K562 (cell line): ENCODE data around the gene SH2D7. TPM values are rescaled to one million over a fixed set of nuclear protein-coding genes. Genes with fewer than 3 reads are reported as not detected.

Source experiments
- CHD4 ChIP-seq: fragments of 200-600 bp; sonication (generic); IDR thresholded peaks from 3 replicates; pipeline ENCODE4 v1.6.1; 2012; ENCODE audit warnings: low read depth, mild to moderate bottlenecking, mixed read lengths, low read length, inconsistent platforms; ENCODE audit not compliant: insufficient read depth, insufficient replicate concordance, poor library complexity, severe bottlenecking
- E2F6 ChIP-seq, 2 experiments: IDR thresholded peaks; 2 replicates each; pipeline ENCODE4 v1.6.1; 2011; ENCODE audit warnings: borderline replicate concordance in 1 of 2, control low read depth in 1 of 2, low read depth in 1 of 2, low read length in 1 of 2, mild to moderate bottlenecking in 1 of 2, mixed read lengths in 1 of 2, moderate library complexity in 1 of 2; ENCODE audit not compliant: insufficient read depth in 1 of 2, insufficient read length in 1 of 2, poor library complexity in 1 of 2, severe bottlenecking in 1 of 2; ENCODE audit errors: extremely low read depth in 1 of 2
- EGR1 ChIP-seq: fragments of 450-650 bp; conservative IDR thresholded peaks from 2 replicates; pipeline ENCODE4 v1.6.1; 2017; ENCODE audit warnings: mild to moderate bottlenecking
- ERF ChIP-seq: fragments of 450-650 bp; formaldehyde crosslinking; IDR thresholded peaks from 2 replicates; pipeline ENCODE4 v1.4.0; 2020; ENCODE audit warnings: mild to moderate bottlenecking, mixed read lengths
- FIP1L1 ChIP-seq: fragments of 200-400 bp; formaldehyde crosslinking; IDR thresholded peaks from 2 replicates; pipeline ENCODE4 v1.6.1; 2018; ENCODE audit warnings: mild to moderate bottlenecking, low read depth, low read length; ENCODE audit not compliant: poor library complexity, severe bottlenecking
- FOXO4 ChIP-seq: fragments of 450-650 bp; formaldehyde crosslinking; IDR thresholded peaks from 2 replicates; pipeline ENCODE4 v1.4.0; 2020; ENCODE audit warnings: mild to moderate bottlenecking, moderate library complexity
- HDGF ChIP-seq: fragments of 450-650 bp; IDR thresholded peaks from 2 replicates; pipeline ENCODE4 v1.6.1; 2016
- JUND ChIP-seq, 2 experiments: IDR thresholded peaks; 2 replicates in 1 of 2; 3 replicates in 1 of 2; pipeline ENCODE4 v1.6.1; 2011; ENCODE audit warnings: borderline replicate concordance in 2 of 2, low read depth in 2 of 2, low read length in 2 of 2, improper control_type of control experiment in 1 of 2, missing biosample characterization in 1 of 2, missing genetic modification characterization in 1 of 2, missing genetic modification reagents in 1 of 2
- MEF2A ChIP-seq: IDR thresholded peaks from 2 replicates; pipeline ENCODE4 v1.6.1; 2011; ENCODE audit warnings: low read depth, mild to moderate bottlenecking, low read length, moderate library complexity; ENCODE audit not compliant: control insufficient read depth
- MYC ChIP-seq, 2 experiments: fragments of 250-450 bp in 1 of 2; sonication (Bioruptor Pico) in 1 of 2; IDR thresholded peaks; 2 replicates each; pipeline versions ENCODE4 v1.5.1 to v1.6.1; 2012 to 2021; ENCODE audit warnings: low read depth in 2 of 2, borderline replicate concordance in 1 of 2, improper control_type of control experiment in 1 of 2, low read length in 1 of 2, mild to moderate bottlenecking in 1 of 2, moderate library complexity in 1 of 2
- NFIC ChIP-seq: fragments of 450-650 bp; IDR thresholded peaks from 2 replicates; pipeline ENCODE4 v1.6.1; 2017; ENCODE audit warnings: mild to moderate bottlenecking, inconsistent platforms
- SMARCB1 ChIP-seq: IDR thresholded peaks from 2 replicates; pipeline ENCODE4 v1.6.1; 2011; ENCODE audit warnings: improper control_type of control experiment, low read depth; ENCODE audit not compliant: insufficient read length
- SP1 ChIP-seq: sonication (generic); formaldehyde crosslinking; IDR thresholded peaks from 2 replicates; pipeline ENCODE4 v1.8.1; 2022; ENCODE audit warnings: mild to moderate bottlenecking, missing genetic modification reagents
- TAF9B ChIP-seq: fragments of 450-650 bp; IDR thresholded peaks from 2 replicates; pipeline ENCODE4 v1.6.1; 2018; ENCODE audit warnings: mild to moderate bottlenecking; ENCODE audit not compliant: partially characterized antibody
- YBX1 ChIP-seq: fragments of 450-650 bp; IDR thresholded peaks from 2 replicates; pipeline ENCODE4 v1.7.1; 2016; ENCODE audit warnings: mild to moderate bottlenecking
- ZNF165 ChIP-seq: fragments of 250-450 bp; sonication (Bioruptor Pico); IDR thresholded peaks from 2 replicates; pipeline ENCODE4 v1.4.0; 2020; ENCODE audit warnings: borderline replicate concordance
- ZNF41 ChIP-seq: fragments of 250-450 bp; sonication (Bioruptor Pico); conservative IDR thresholded peaks from 2 replicates; pipeline ENCODE4 v1.4.0; 2020; ENCODE audit warnings: mild to moderate bottlenecking
- ZNF512 ChIP-seq: IDR thresholded peaks from 2 replicates; pipeline ENCODE4 v1.6.1; 2016; ENCODE audit warnings: missing genetic modification characterization, missing compliant biosample characterization
- ZNF764 ChIP-seq: fragments of 250-450 bp; sonication (Bioruptor Pico); IDR thresholded peaks from 2 replicates; pipeline ENCODE4 v1.4.0; 2020; ENCODE audit warnings: low read depth, mild to moderate bottlenecking, moderate library complexity
- polyA plus RNA-seq, 8 experiments: library from polyadenylated mRNA; depleted of rRNA in 4 of 8; stranded (reverse) in 5 of 8; unstranded in 3 of 8; fragments of >200 nt; fragmentation: Nextera tagmentation in 2 of 8; fragmentation: Illumina TruSeq in 1 of 8; extraction: Ambion mirVana in 2 of 8; extraction: Trizol in 1 of 8; gene quantifications; 2 replicates each; pipeline versions ENCODE4 v1.2.1 to v1.2.3, GENCODE V29; 2011 to 2014; ENCODE audit warnings: inconsistent platforms in 1 of 8, missing spikeins in 1 of 8
- total RNA-seq, 7 experiments: library from RNA; depleted of rRNA in 6 of 7; stranded (reverse); fragments of >200 nt in 6 of 7; fragmentation: Illumina TruSeq in 2 of 7; extraction: Trizol in 2 of 7; gene quantifications; 2 replicates each; pipeline versions ENCODE4 v1.2.1 to v1.2.3, GENCODE V29; 2011 to 2021; ENCODE audit warnings: low replicate concordance in 1 of 7

The SH2D7 gene
- total and polyA plus RNA-seq, 9 of the 15 experiments (the other 6 are each of a cell fraction or from before 2014, with no cell fraction given): not detected

GRCh38 chr15:78131295-78132061 lies 39.1 kb downstream of the SH2D7 start, which contains the start of gene CIB2 (continued):
- TF ChIP-seq JUND (IDR thresholded peaks at IDR 0.05; ENCODE audit: borderline replicate concordance, low read depth, low read length) (no peak), JUND (tag; IDR thresholded peaks at IDR 0.05; ENCODE audit: borderline replicate concordance, low read depth, low read length) (no peak), ZNF764 (CRISPR knock-in tag) (no peak), TAF9B (no peak), FOXO4 (CRISPR knock-in tag) (peak; percentile 32; the same call in 1 of the 2 replicates), NFIC (peak; percentile 39), SMARCB1 (no peak), HDGF (no peak), EGR1 (peak; percentile 83), MYC (IDR thresholded peaks at IDR 0.05; ENCODE audit: low read depth, low read length) (0 out of 2 replicates have a peak, but pooled peaks have one; percentile 37), MYC (CRISPR knock-in tag; IDR thresholded peaks at IDR 0.05; ENCODE audit: borderline replicate concordance, low read depth) (no peak), ERF (CRISPR knock-in tag) (0 out of 2 replicates have a peak, but pooled peaks have one; percentile 38), ZNF512 (tag) (no peak), FIP1L1 (peak; percentile 82), SP1 (CRISPR knock-in tag) (peak; percentile 60), E2F6 (IDR thresholded peaks at IDR 0.05; ENCODE audit: borderline replicate concordance in 1 of 2, extremely low read depth in 1 of 2, insufficient read depth in 1 of 2, insufficient read length in 1 of 2, low read depth in 1 of 2, low read length in 1 of 2, poor library complexity in 1 of 2, severe bottlenecking in 1 of 2) (peak; percentile 47 to 52), ZNF41 (CRISPR knock-in tag) (0 out of 2 replicates have a peak, but pooled peaks have one; percentile 17), MEF2A (no peak), YBX1 (no peak), CHD4 (no peak), ZNF165 (no peak)
